GM03348 (cell line): ENCODE data around the gene ZNF618.
"Not testable (repeated sequence)": the region's sequence is repeated elsewhere in the genome, so short reads cannot be mapped to it uniquely, and the experiment has no call there.

Source experiments
- DNase-seq: peaks from one replicate; pipeline ENCODE4 v3.0.0; 2012; ENCODE audit warnings: low spot score

Gene ZNF618

GRCh38 chr9:114038724-114039313, 162.7 kb downstream of the ZNF618 start:
- DNase-seq, result no peak

- no peak for DNase-seq
Observed at GRCh38 chr9:114039484-114039883, 163.4 kb downstream of the ZNF618 start.

DNA sequence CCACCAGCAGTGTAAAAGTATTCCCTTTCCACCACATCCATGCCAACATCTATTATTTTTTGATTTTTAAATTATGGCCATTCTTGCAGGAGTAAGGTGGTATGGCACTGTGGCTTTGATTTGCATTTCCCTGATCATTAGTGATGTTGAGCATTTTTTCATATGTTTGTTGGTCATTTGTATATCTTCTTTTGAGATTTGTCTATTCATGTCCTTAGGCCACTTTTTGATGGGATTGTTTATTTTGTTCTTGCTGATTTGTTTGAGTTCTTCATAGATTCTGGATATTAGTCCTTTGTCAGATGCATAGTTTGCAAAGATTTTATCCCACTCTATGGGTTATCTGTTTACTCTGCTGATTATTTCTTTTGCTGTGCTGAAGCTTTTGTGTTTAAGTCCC, 167.6 kb downstream of the ZNF618 start:
- not testable (repeated sequence) for DNase-seq

- no peak for DNase-seq
Observed at GRCh38 chr9:114046237-114046755, 170.2 kb downstream of the ZNF618 start.

- no peak for DNase-seq
Observed at GRCh38 chr9:114046875-114047274, 170.8 kb downstream of the ZNF618 start.

DNA sequence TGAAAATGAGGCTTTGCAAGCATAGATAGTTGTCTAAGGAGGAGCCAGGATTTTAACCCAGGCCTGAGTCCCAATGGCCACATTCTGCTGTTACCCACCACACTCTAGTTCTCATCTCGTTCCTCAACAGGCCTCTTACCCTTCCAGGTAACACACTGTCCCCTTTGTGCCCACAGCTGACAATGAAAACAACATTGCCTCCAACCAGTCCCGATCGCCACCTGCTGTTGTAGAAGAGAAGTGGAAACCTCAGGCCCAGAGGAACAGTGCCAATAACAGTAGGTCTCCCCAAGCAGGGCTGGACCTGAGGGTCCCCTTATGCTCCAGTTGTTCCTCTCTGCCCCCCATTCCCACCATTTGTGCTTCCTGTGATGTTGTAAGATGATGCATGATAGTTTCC, 171.6 kb downstream of the ZNF618 start:
- no peak for DNase-seq

GRCh38 chr9:114048533-114049415, 172.7 kb downstream of the ZNF618 start:
- DNase-seq, result no peak

- no peak for DNase-seq
Observed at GRCh38 chr9:114049441-114050225, 173.5 kb downstream of the ZNF618 start.

- DNase-seq, result no peak
Observed at GRCh38 chr9:114050226-114050568, 174.1 kb downstream of the ZNF618 start.

DNA sequence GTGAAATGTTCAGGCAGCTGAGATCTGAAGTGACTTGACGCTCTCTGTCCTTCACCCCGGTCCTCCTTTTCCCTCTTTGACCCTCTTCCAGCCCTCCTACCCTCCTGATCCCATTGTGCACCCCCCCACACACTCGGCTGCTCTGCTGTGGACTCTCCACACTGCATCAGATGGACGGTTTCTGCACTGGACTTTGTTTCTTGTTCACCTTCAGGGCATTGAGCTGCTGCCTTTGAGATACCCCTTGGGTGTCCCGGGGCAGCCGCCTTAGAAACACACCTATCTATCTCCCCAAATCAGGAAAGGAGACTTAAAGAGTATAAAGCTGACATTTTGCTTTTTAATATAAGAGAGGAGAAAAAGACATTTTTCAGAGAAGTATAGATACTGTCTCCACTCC, 174.5 kb downstream of the ZNF618 start:
- DNase-seq, result no peak

DNA sequence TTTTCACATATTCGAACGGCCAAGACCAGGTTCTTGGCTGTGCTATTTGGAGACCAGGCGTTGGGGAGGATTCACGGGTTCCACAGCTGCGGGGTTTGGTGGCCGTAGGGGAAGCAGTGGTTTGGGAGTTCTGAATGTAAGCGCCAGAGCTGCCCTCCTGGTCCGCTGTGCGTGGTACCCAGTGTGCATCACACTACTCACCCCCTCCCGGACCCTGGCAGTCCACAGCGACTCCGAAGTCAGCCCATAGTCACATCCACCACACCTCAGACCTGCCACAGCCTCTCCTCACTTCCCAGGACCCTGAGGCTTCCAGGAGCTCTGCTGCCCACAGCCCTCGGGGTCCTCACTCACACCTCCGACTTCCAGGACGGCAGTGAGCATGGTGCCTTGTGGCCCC, 175.2 kb downstream of the ZNF618 start:
- no peak for DNase-seq

- DNase-seq, result no peak
Observed at GRCh38 chr9:114051706-114052105, 175.6 kb downstream of the ZNF618 start.

GRCh38 chr9:114053246-114054005, 177.3 kb downstream of the ZNF618 start:
- no peak for DNase-seq

DNA sequence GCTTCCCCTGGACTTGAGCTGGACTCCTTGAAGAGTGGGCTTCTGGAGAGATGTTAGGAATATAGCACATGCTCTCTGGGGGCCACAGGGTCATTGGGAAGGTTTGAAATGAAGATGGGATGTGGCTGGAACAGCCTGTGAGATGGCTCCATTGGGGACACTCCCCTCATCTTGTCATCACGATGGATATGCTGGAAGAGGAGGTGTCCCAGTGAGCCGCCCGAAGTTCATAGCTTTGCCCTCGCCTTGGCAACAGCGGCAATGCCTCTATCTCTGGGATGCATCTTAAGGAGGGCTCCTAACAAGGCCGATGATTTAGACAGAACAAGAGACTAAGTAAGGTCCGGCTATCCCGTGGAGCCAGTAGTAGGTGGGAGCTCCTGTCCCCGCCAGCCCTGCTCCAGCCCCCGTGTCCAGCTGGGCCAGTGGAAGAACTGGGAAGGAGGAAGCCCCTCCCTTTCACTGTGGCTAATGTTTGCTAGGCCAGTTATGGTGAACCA, 178.1 kb downstream of the ZNF618 start:
- DNase-seq, result no peak

DNA sequence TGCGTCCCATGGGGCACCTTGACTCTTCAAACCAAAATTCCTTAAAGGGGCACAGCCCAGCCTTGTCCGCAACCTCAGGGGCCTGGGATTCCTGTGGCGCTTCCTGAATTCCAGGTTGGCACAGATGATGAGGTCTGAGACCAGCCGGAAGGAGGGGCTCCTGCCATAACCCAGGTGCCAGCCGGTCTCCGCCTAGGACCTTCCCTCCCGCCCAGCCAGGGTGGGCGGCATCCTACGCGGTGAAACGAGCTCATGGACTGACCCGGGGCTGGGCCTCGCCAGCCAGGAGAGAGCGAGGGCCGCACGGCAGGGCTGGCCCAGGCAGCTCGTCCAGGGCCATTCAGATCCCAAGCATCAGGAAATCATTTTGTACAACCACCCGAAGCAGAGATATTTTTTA, 179.0 kb downstream of the ZNF618 start:
- no peak for DNase-seq

DNA sequence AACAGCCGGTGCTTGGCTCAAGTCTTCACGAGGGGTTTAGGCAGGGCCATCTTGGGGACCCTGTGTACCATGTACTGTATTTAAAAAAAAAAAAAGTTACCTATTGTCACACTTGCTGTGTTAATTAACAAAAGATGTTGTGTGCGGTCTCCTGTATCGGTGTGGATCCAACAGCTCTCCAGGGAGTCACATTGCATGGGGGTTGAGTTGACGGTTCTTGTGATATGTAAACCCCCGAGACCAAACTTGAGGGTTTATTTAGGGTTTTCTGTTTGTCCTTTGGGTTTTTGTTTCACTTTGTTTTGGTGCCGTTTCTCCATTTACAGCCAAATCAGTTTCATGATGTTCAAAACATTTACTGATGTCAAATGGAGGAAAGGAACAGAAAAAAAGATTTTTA, 179.8 kb downstream of the ZNF618 start:
- DNase-seq, result no peak

GRCh38 chr9:114056527-114056926, 180.4 kb downstream of the ZNF618 start:
- no peak for DNase-seq

DNA sequence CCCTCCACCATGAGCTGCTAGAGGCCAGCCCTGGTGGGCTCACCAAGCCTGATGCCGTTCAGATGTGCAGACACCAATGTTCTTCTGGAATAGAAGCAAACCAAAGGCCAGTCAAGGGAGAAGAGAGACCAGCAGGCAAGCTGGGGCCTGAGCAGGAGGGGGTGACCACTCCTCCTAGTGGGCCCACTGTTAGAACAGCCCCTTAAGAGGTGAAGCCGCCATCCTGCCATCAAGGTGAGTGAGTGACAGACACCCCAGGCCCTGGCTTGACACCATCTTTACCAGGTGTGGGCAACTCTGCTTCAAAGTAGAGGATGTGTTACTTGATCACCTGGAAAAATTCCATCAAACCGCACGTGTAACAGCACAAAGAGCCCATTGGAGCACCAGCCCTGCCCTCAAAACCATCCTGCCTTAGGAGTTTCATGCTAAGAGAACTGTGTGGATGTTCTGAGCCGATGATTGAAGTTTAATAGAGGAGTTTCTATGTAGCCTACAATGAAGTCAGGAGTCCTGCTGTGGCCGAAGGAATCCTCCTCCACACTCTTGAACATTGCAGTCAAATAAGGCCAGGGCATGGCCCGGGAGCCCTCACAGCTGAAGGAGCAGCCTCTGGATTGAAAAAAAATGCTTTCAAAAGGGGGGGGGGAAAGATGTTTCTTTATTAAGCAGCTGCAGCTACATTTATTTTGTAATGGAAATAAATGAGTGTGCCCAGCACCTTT, 181.2 kb downstream of the ZNF618 start:
- no peak for DNase-seq

DNA sequence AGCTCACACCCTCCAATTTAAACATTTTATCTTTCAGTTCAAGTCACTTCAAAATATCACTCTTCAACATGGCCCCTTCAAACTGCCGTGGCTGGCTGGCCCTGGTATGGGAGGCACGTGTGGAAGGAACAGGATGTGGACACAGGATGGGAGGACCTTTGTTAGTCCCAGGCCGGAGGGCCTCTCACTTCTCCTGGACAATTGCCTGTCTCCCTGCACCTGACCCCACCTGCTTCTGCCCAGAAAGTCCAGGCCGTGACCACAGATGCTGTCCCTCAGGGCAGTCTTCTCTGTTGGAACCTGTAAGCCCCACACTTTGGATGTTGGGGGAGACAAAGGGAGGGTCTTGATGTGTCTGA, 182.6 kb downstream of the ZNF618 start:
- DNase-seq, result no peak

DNA sequence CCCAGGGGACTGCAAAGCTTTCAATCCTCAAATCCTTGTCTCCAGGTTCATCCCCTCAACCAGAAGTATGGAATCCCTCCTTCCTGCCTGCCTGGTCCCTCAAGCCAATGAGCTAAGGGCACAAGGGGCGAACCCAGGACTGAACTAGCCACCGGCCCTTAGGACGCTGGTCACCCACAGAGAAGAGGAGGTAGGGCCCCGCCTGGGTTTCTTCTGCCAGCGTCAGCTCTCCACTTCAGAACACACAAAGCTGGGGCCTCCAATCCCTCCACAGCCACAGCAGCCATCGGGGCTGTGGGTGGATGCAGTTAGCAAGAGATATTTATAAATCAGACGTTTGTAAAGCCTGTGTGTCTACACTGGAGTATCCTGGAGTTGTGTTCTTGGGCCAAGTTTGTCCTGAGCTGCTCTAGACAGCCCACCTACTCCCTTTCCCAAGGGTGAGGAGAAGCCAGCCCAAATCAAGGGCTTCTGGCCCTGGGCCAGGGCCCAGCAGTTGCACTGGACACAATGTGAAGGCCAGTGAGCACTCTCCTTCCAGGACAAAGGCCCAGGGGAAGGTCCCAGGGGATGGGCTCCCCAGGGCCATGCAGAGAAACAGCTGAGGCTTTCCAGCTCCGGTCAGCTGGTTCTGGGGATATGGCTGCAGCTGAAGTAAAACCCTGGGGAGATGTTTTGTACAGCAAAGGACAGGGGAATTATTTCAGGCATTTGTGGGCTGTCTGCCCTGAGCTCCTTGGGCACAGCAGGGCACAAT, 183.1 kb downstream of the ZNF618 start:
- DNase-seq, result peak; percentile 29
